HG03025 (cell line): ENCODE results near the gene TAS2R8.

ENCODE experiments used
- ATAC-seq: cut with Tn5 transposase; IDR thresholded peaks from one replicate; pipeline ENCODE4 v1.9.1; 2021; ENCODE audit warnings: mild to moderate bottlenecking, moderate library complexity; ENCODE audit not compliant: unreplicated experiment, low FRiP score

Gene TAS2R8

GRCh38 chr12:10756194-10756593 lies 50.9 kb downstream of the TAS2R8 start:
- no peak for ATAC-seq
